Omental fat pad (tissue), 4 donors: Measurements from ENCODE around the gene RSBN1L. TPM values are rescaled to one million over a fixed set of nuclear protein-coding genes. Genes with fewer than 3 reads are reported as not detected.

ENCODE experiments used
- ATAC-seq: fragments of 150-250 bp; one replicate; pipeline ENCODE4 v1.9.1; 2016; ENCODE audit warnings: mild to moderate bottlenecking, moderate library complexity; ENCODE audit not compliant: low FRiP score
- DNase-seq: peaks from one replicate; pipeline ENCODE4 v3.0.0-alpha.2; 2019; ENCODE audit warnings: low spot score
- CTCF ChIP-seq, 3 donors: fragments of 450-650 bp; IDR thresholded peaks; one replicate each; pipeline ENCODE4 v1.5.1; 2016 to 2017; ENCODE audit warnings: antibody characterized with exemption in 3 of 3, mild to moderate bottlenecking in 3 of 3, moderate library complexity in 2 of 3
- total RNA-seq, 4 donors: library from RNA; depleted of rRNA; stranded (reverse); fragments of >200 nt; gene quantifications; one replicate each; pipeline ENCODE4 v1.1.0, GENCODE V29; 2016

Gene RSBN1L
- total RNA-seq, 4 donors from 2014 or later, result 7.5 to 31.2 (median 9.0) TPM

GRCh38 chr7:77827999-77828398 lies 131.7 kb downstream of the RSBN1L start:
- DNase-seq (no peak), ATAC-seq (no peak)
- TF ChIP-seq CTCF (IDR thresholded peaks at IDR 0.05), result no peak

- TF ChIP-seq CTCF (IDR thresholded peaks at IDR 0.05), result no peak
- DNase-seq (no peak), ATAC-seq (no peak)
These were observed 134.5 kb downstream of the RSBN1L start for GRCh38 chr7:77830649-77831355.

- DNase-seq, result no peak
- no peak for ATAC-seq
- TF ChIP-seq CTCF (IDR thresholded peaks at IDR 0.05), result no peak
These were observed 135.2 kb downstream of the RSBN1L start for GRCh38 chr7:77831481-77831880.

GRCh38 chr7:77831953-77832352 lies 135.7 kb downstream of the RSBN1L start:
- TF ChIP-seq CTCF (IDR thresholded peaks at IDR 0.05), result no peak
- DNase-seq (no peak), ATAC-seq (no peak)

Other genes starting within 250 kb of the RSBN1L start
- gene PTPN12, start 159.2 kb upstream of the RSBN1L start, total RNA-seq, result 100 to 1,000 TPM; 109 to 219 (median 138) TPM
- 10 to 100 TPM in 3 of 4 donors, 1 to 10 TPM in 1; 9.6 to 21.9 (median 14.5) TPM for gene TMEM60, start 102.0 kb downstream of the RSBN1L start, total RNA-seq
- gene PHTF2, start 102.3 kb downstream of the RSBN1L start, total RNA-seq, result 10 to 100 TPM; 16.7 to 27.6 (median 19.2) TPM